GM19099 (cell line): ENCODE measurements around the gene IFT81.

Experiments used
- POLR2A ChIP-seq: IDR thresholded peaks from 3 replicates; pipeline ENCODE4 v1.6.1; 2011; ENCODE audit warnings: low read depth; ENCODE audit not compliant: insufficient read length; ENCODE audit errors: extremely low read depth

IFT81 gene

DNA sequence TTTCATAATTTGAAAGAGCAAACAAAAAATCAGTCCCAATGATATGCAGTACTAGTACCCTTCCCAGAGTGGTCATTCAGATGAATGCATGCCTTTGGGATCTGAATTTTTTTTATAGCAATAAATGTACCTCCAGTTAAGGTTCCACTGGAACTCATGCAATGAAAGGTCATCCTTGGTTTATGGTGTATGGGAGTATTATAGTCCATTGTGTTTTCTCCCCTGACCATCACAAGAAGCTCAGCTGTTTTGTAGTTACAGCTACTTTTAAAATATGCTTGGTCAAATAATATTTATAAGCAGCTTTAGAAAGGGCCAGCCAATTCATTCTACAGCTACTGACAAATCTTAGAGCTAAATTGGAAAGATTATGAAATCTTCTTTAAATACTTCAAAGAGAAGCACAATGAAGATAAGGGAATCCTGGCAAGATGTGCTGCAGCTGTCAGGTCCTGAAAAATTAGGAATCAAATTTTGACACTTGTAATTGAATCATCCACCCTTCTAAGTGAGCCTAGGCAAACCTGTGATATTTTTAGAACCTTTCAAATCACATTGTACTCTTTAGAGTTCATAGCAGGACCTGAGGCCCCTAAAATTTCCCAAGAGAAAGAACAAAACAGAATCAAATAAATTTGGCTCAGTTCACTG lies 46.5 kb downstream of the IFT81 start:
- TF ChIP-seq POLR2A = no peak

GRCh38 chr12:110171186-110171538 lies 47.0 kb downstream of the IFT81 start:
- TF ChIP-seq POLR2A = no peak

DNA sequence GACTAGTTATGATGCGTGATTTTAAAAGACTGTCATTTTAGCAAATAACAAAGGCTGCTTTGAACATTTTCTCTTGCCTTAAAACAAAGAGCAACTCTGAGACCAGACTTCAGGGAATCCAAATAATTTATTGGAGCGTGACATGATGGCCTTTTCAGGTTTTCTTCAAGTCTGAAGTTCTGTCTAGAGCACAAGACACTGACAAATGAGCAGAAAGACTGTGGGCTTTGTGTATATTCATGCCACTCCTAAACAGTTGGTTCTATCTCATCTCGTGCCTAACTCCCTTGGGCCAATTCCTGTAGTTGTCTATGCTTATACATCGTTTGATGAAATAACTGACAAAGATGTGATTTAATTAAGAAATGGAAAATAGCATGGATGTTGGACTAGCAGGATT lies 47.5 kb downstream of the IFT81 start:
- no peak for TF ChIP-seq POLR2A

- TF ChIP-seq POLR2A = no peak
These were observed 50.3 kb downstream of the IFT81 start for GRCh38 chr12:110174373-110174996.

GRCh38 chr12:110175201-110175600 lies 51.0 kb downstream of the IFT81 start:
- TF ChIP-seq POLR2A = no peak

GRCh38 chr12:110176745-110177144 lies 52.6 kb downstream of the IFT81 start:
- no peak for TF ChIP-seq POLR2A

DNA sequence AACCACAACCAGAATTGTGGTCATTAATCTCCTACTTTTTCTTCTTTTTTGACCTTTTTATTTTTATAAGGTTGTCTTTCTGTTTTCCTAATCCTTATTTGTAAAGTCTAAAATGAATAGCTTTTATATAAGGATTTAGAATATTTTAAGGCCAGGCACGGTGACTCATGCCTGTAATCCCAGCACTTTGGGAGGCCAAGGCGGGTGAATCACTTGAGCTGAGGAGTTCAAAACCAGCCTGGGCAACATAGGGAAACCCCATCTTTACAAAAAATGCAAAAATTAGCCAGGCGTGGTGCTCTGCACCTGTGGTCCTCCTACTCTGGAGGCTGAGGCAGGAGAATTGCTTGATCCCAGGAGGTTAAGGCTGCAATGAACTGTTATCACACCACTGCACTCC lies 55.1 kb downstream of the IFT81 start:
- no peak for TF ChIP-seq POLR2A

- TF ChIP-seq POLR2A = no peak
These were observed 56.4 kb downstream of the IFT81 start for GRCh38 chr12:110180591-110181005.

DNA sequence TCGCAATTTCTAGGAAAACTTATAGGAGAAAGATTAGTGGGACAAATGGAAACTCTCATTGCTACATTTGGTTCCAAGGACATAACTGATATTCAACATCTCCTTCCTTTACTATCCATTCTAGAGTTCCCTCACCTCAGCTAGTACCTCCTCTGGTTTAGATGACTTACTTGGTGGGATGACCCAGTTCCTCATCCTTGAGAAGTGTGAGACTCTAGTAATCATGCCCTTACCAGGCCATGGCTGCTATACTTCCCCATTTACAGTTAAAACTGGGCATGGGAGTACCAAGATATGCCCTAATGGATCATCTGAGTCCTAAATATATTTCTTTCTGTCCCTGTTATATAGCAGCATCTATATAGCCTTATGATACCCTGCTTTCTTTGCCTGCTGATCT lies 58.1 kb downstream of the IFT81 start:
- no peak for TF ChIP-seq POLR2A

DNA sequence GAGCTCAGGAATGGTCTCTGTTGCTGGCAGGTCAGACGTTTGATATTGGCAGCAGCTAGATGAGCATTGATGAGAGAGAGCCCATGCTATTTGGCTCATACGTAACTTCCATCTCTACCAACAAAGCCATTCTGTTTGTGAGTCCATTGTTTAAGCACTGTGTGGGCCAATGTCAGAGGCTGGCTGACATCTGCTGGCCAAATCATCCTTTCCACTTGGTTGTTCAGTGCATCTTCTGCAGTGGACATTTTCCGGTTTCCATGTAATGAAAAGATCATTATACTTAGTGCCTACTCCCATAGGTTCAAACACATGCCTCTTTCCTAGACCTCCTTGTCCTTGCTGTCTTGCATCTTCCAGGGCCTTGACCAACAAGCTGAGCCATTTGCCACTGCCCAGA lies 59.2 kb downstream of the IFT81 start:
- no peak for TF ChIP-seq POLR2A

GRCh38 chr12:110185626-110186025 lies 61.5 kb downstream of the IFT81 start:
- no peak for TF ChIP-seq POLR2A

- TF ChIP-seq POLR2A = no peak
These were observed 61.9 kb downstream of the IFT81 start for GRCh38 chr12:110186059-110186458.

DNA sequence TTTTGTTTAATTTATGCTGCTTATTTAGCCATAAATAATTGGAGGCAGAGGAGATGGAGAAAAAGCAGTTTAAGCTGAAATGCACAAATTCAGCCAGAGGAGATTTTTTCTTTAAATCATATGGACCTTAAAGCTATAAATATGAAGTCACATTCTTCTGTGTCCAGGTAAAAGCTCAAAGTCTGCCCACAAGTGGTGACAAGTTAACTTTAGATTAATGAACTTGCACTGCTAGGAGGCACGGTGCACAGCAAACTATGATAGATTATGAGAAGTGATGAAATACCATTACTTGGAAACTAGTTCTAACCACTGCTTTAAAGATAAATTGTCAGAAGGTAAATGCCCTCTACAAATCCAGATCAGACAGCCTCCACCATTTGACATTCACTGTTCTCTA lies 69.0 kb downstream of the IFT81 start:
- TF ChIP-seq POLR2A = no peak

DNA sequence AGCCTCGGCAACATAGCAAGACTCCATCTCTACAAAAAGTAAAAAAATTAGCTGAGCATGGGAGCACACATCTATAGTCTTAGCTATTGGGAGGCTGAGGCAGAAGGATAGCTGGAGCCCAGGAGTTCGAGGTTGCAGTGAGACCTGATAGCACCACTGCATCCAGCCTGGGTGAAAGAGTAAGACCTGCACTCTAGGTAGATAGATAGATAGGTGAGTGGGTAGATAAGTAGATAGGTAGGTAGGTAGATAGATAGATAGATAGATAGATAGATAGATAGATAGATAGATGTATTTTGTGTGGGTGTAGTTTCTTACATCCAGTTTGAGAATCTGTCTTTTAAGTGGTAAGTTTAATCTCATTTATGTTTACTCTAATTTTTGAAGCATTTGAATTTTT lies 72.8 kb downstream of the IFT81 start:
- TF ChIP-seq POLR2A = no peak

DNA sequence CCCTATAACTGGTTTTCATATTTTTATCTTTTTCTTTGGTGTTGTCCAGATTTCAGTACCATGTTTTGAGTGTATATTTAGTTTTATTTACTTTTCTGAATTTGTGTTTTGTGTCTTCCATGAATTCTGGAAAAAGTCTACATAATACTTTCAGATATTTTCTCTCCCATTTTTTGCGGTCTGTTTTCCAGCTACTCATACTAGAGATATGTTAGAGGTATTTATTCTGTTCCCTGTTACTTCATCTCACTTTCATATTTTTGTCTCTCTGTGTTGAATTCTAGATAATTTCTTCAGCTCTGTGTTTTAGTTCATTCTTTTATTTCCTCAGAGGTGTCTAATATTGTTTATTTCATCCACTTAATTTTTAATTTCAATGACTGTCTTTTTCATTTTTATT lies 74.2 kb downstream of the IFT81 start:
- TF ChIP-seq POLR2A = no peak

DNA sequence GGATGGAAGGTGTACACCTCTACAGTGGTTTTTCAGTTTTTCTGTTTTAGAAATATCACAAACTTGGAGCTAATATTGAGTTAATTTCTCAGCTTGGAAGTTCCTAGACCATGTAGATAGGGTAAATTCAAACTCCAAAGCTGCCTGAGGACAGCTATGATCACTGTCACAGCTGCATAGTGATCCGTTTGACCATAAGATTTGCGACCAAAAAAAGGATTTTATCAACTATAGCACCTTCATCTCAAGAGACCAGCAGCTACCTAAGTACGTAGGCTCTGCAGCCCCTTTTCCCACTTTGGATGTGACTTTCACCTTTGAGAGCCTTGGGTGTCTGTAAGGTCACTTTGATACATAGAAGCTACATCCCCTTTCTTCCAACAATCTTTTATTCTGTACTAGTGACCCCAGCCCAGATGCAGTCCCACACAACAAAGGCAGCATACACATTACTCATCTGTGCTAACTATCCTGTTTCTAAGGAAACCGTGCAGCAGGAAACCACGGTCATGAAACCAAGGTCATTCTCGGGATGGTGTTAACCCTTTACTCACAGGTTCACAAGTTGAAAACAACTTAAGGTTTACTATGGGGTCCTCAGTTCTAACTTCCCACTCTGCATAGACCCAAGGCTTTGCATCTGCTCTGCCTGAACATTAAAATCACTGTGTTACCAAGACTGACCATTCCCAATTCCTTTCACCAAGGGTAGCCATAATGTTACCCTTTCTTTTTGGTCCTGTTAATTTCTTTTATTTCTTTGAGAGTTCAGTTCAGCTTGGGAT lies 75.4 kb downstream of the IFT81 start:
- TF ChIP-seq POLR2A = no peak
